Measurements from ENCODE around the gene HS6ST2.
A peak's percentile ranks its signal among the peaks of the same experiment; 100 is the strongest.

Gene HS6ST2

DNA sequence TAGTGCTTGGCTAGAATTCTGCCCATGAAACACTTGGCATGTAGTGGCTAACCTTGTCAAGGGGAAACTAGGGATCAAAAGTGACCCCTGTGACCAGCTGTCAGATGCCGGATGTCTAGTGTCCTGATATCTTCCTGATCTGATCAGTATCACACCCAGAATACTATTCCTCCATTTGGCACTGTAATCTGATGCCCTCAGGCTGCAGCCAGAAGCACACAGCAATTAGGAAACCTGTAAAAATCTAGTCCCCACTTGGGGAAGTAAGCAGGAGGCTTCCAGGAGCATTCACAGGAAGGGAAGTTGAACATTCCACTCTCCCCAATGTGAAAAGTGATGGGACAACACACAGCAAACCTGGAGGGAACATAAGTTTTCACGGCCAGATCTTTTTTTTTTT lies 125.1 kb downstream of the HS6ST2 start:
- H2BK15ac ChIP-seq (replicated peaks; ENCODE audit: low read depth): no peak overlapping the region
- H3K18ac ChIP-seq (ENCODE audit: low read length): no peak overlapping the region
- H3K27ac ChIP-seq (ENCODE audit: low read depth, low read length): no peak overlapping the region
- H2BK120ac ChIP-seq (ENCODE audit: low read depth, low read length): no peak overlapping the region
- no peaks in the 10 kb centered on the region for H3K79me1 ChIP-seq (ENCODE audit: low read length)
- no peaks in the 10 kb centered on the region for H3K79me2 ChIP-seq (ENCODE audit: control insufficient read depth, insufficient read depth, low read length)
- H2AK5ac ChIP-seq (ENCODE audit: low read length): no peak overlapping the region
- H3K23ac ChIP-seq (ENCODE audit: low read length): no peak overlapping the region
- no peak overlapping the region for H3K9ac ChIP-seq (ENCODE audit: low read length)
- no peak overlapping the region for H3K4me2 ChIP-seq (ENCODE audit: low read length)
- no peaks in the 10 kb centered on the region for H3K27me3 ChIP-seq (ENCODE audit: insufficient read depth, low read length, poor library complexity)
- no CpG with 5 or more reads among the region's 2 CpGs for WGBS (ENCODE audit: extremely low coverage, insufficient coverage, low lambda C conversion rate)
- H2BK5ac ChIP-seq (ENCODE audit: low read length): no peak overlapping the region
- DNase-seq: peak; percentile 43
- H3K4ac ChIP-seq (ENCODE audit: low read depth, low read length): no peak overlapping the region
- no peak overlapping the region for H4K5ac ChIP-seq (ENCODE audit: low read length)
- no peaks in the 10 kb centered on the region for H3K36me3 ChIP-seq (ENCODE audit: control insufficient read depth, insufficient read depth, low read length)
- no peak overlapping the region for H4K8ac ChIP-seq (ENCODE audit: low read depth, low read length)
- H3K4me3 ChIP-seq (ENCODE audit: low read length): no peak overlapping the region
- H3K4me1 ChIP-seq (ENCODE audit: control insufficient read depth, low read depth, low read length): no peaks in the 10 kb centered on the region
- no peak overlapping the region for H3K56ac ChIP-seq (ENCODE audit: low read length)

DNA sequence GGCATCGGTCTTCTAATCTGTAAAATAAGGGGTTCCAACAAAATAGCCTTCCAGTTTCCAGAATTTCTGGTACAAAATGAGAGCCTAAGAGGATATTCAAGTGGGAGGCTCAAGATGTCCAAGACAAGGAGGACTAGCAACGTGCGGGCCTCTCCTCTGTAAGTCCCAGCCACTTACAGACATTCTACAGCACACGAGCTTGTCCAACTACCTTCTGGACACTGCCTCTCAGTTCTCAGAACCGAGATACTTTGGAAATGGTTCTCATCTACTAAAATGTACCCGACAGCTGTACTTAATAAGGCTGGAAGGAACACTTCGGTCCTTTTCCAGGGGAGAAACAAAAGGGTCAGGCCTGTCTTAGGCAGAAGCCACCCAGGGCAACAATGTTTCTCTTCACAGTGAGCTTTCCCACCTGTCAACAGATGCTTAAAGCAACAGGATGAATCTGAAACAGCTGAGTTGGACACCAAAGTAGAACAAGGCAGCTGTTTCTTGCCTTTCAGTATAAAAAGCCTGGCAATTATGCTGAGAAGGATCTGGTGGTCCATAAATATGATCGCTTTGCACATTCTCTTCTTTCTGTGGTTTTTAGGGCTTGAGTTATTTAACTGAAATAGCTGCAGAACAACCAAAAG lies 127.0 kb downstream of the HS6ST2 start:
- Histone ChIP-seq H3K27me3 (ENCODE audit: insufficient read depth, low read length, poor library complexity) (no peaks in the 10 kb centered on the region), H3K23ac (ENCODE audit: low read length) (no peak overlapping the region), H3K4me1 (ENCODE audit: control insufficient read depth, low read depth, low read length) (no peaks in the 10 kb centered on the region), H3K36me3 (ENCODE audit: control insufficient read depth, insufficient read depth, low read length) (no peaks in the 10 kb centered on the region), H3K18ac (ENCODE audit: low read length) (no peak overlapping the region), H2AK5ac (ENCODE audit: low read length) (no peak overlapping the region), H3K4ac (ENCODE audit: low read depth, low read length) (no peak overlapping the region), H2BK5ac (ENCODE audit: low read length) (no peak overlapping the region), H3K27ac (ENCODE audit: low read depth, low read length) (no peak overlapping the region), H3K79me2 (ENCODE audit: control insufficient read depth, insufficient read depth, low read length) (no peaks in the 10 kb centered on the region), H3K9ac (ENCODE audit: low read length) (no peak overlapping the region), H3K79me1 (ENCODE audit: low read length) (no peaks in the 10 kb centered on the region), H2BK15ac (replicated peaks; ENCODE audit: low read depth) (no peak overlapping the region), H3K4me3 (ENCODE audit: low read length) (no peak overlapping the region), H4K8ac (ENCODE audit: low read depth, low read length) (no peak overlapping the region), H4K5ac (ENCODE audit: low read length) (no peak overlapping the region), H3K56ac (ENCODE audit: low read length) (no peak overlapping the region), H2BK120ac (ENCODE audit: low read depth, low read length) (no peak overlapping the region), H3K4me2 (ENCODE audit: low read length) (no peak overlapping the region)
- no CpG with 5 or more reads among the region's 8 CpGs for WGBS (ENCODE audit: extremely low coverage, insufficient coverage, low lambda C conversion rate)
- no peak for DNase-seq

DNA sequence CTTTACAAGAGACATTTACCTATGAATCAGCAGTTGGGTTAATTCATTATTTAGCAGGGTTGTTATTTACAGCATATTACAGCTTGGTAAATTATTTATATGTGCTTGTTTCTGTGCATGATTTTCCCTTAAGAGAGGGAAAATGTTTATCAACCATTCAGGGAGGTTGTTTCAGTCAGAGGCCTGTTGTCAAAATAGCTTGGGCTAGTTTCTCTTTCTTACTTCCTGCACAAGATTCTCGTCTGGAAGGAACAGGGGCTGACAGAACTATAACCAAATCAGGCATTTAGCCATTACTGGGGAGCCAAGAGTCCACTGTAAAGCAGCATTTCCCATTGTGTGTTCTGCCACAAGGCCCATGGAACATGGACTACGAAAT lies 135.8 kb downstream of the HS6ST2 start:
- Histone ChIP-seq H3K9ac (ENCODE audit: low read length) (no peak overlapping the region), H3K23ac (ENCODE audit: low read length) (no peak overlapping the region), H3K56ac (ENCODE audit: low read length) (no peak overlapping the region), H3K4me2 (ENCODE audit: low read length) (no peak overlapping the region), H3K4me1 (ENCODE audit: control insufficient read depth, low read depth, low read length) (no peaks in the 10 kb centered on the region), H3K27ac (ENCODE audit: low read depth, low read length) (no peak overlapping the region), H3K79me1 (ENCODE audit: low read length) (no peaks in the 10 kb centered on the region), H3K36me3 (ENCODE audit: control insufficient read depth, insufficient read depth, low read length) (no peaks in the 10 kb centered on the region), H2BK120ac (ENCODE audit: low read depth, low read length) (no peak overlapping the region), H3K4ac (ENCODE audit: low read depth, low read length) (no peak overlapping the region), H2AK5ac (ENCODE audit: low read length) (no peak overlapping the region), H3K79me2 (ENCODE audit: control insufficient read depth, insufficient read depth, low read length) (no peaks in the 10 kb centered on the region), H2BK15ac (replicated peaks; ENCODE audit: low read depth) (no peak overlapping the region), H4K5ac (ENCODE audit: low read length) (no peak overlapping the region), H2BK5ac (ENCODE audit: low read length) (no peak overlapping the region), H3K27me3 (ENCODE audit: insufficient read depth, low read length, poor library complexity) (no peaks in the 10 kb centered on the region), H3K18ac (ENCODE audit: low read length) (no peak overlapping the region), H3K4me3 (ENCODE audit: low read length) (no peak overlapping the region), H4K8ac (ENCODE audit: low read depth, low read length) (no peak overlapping the region)
- no CpG with 5 or more reads among the region's 2 CpGs for WGBS (ENCODE audit: extremely low coverage, insufficient coverage, low lambda C conversion rate)
- DNase-seq: no peak

DNA sequence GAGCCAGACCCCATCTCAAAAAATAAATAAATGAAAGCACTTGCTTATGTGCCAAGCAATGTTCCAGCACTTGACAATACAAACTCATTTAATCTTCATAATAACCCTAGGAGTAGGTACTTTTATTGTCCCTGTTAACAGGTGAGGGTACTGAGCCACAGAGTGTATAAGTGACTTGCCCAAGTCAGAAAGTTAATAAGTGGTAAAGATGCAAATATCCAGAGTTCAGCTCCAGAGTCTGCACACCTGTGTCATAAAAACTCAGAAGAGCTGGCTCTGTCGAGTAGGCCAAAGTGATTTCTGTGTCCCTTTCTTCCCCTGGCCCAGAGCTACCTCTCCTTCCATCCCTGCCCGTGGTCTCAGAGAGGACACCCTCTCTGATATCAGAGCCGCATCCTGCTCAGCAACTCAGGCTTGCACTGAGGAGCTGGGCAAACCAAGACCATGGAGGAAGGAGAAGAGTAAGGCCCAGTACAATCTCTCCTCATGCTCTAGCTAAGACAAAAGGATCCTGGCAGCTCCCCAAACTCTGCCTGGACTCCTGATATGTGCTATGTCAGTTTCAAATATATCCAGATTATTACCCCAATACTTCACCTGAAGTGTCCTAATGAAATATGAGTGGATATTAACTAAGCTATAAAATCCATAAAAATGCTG lies 136.3 kb downstream of the HS6ST2 start:
- no peaks in the 10 kb centered on the region for H3K79me1 ChIP-seq (ENCODE audit: low read length)
- H3K4me3 ChIP-seq (ENCODE audit: low read length): no peak overlapping the region
- no peaks in the 10 kb centered on the region for H3K79me2 ChIP-seq (ENCODE audit: control insufficient read depth, insufficient read depth, low read length)
- no peak overlapping the region for H2BK5ac ChIP-seq (ENCODE audit: low read length)
- no peak overlapping the region for H3K4me2 ChIP-seq (ENCODE audit: low read length)
- H2AK5ac ChIP-seq (ENCODE audit: low read length): no peak overlapping the region
- no CpG with 5 or more reads among the region's 3 CpGs for WGBS (ENCODE audit: extremely low coverage, insufficient coverage, low lambda C conversion rate)
- H4K5ac ChIP-seq (ENCODE audit: low read length): no peak overlapping the region
- no peak overlapping the region for H2BK15ac ChIP-seq (replicated peaks; ENCODE audit: low read depth)
- H3K9ac ChIP-seq (ENCODE audit: low read length): no peak overlapping the region
- H3K27me3 ChIP-seq (ENCODE audit: insufficient read depth, low read length, poor library complexity): no peaks in the 10 kb centered on the region
- H4K8ac ChIP-seq (ENCODE audit: low read depth, low read length): no peak overlapping the region
- no peak overlapping the region for H3K4ac ChIP-seq (ENCODE audit: low read depth, low read length)
- H3K23ac ChIP-seq (ENCODE audit: low read length): no peak overlapping the region
- no peaks in the 10 kb centered on the region for H3K4me1 ChIP-seq (ENCODE audit: control insufficient read depth, low read depth, low read length)
- no peaks in the 10 kb centered on the region for H3K36me3 ChIP-seq (ENCODE audit: control insufficient read depth, insufficient read depth, low read length)
- no peak overlapping the region for H2BK120ac ChIP-seq (ENCODE audit: low read depth, low read length)
- no peak overlapping the region for H3K18ac ChIP-seq (ENCODE audit: low read length)
- no peak for DNase-seq
- no peak overlapping the region for H3K56ac ChIP-seq (ENCODE audit: low read length)
- H3K27ac ChIP-seq (ENCODE audit: low read depth, low read length): no peak overlapping the region

DNA sequence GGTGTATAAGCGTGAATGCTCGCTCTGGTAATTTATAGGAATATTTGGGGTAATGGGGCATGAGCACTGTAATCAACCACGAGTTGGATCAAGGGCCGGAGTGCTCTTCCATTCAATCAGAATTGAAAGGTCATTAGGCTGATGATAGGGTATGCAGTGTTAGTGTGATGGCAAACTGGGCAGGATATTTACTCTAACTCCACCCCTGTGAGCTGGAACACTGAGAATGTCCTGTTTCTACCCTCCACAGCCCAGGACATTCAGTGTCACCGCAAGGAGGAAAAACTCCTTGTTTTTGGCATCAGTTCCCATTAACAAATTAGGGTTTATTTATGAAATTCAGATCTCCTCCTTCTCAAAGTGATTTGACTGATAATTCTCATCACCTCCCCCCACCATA lies 137.8 kb downstream of the HS6ST2 start:
- Histone ChIP-seq H3K79me1 (ENCODE audit: low read length) (no peaks in the 10 kb centered on the region), H3K4me3 (ENCODE audit: low read length) (no peak overlapping the region), H3K9ac (ENCODE audit: low read length) (no peak overlapping the region), H2AK5ac (ENCODE audit: low read length) (no peak overlapping the region), H3K4me2 (ENCODE audit: low read length) (no peak overlapping the region), H4K5ac (ENCODE audit: low read length) (no peak overlapping the region), H3K18ac (ENCODE audit: low read length) (no peak overlapping the region), H3K27ac (ENCODE audit: low read depth, low read length) (no peak overlapping the region), H3K56ac (ENCODE audit: low read length) (no peak overlapping the region), H3K36me3 (ENCODE audit: control insufficient read depth, insufficient read depth, low read length) (no peaks in the 10 kb centered on the region), H4K8ac (ENCODE audit: low read depth, low read length) (no peak overlapping the region), H3K79me2 (ENCODE audit: control insufficient read depth, insufficient read depth, low read length) (no peaks in the 10 kb centered on the region), H3K4ac (ENCODE audit: low read depth, low read length) (no peak overlapping the region), H3K27me3 (ENCODE audit: insufficient read depth, low read length, poor library complexity) (no peaks in the 10 kb centered on the region), H3K4me1 (ENCODE audit: control insufficient read depth, low read depth, low read length) (no peaks in the 10 kb centered on the region), H2BK5ac (ENCODE audit: low read length) (no peak overlapping the region), H3K23ac (ENCODE audit: low read length) (no peak overlapping the region), H2BK120ac (ENCODE audit: low read depth, low read length) (no peak overlapping the region), H2BK15ac (replicated peaks; ENCODE audit: low read depth) (no peak overlapping the region)
- WGBS (ENCODE audit: extremely low coverage, insufficient coverage, low lambda C conversion rate): no CpG with 5 or more reads among the region's 5 CpGs
- DNase-seq: no peak
